HG02623 (cell line): ENCODE data around the gene TANC1.

Experiments used
- ATAC-seq: cut with Tn5 transposase; IDR thresholded peaks from one replicate; pipeline ENCODE4 v1.9.1; 2021; ENCODE audit warnings: moderate library complexity; ENCODE audit not compliant: unreplicated experiment

The TANC1 gene

GRCh38 chr2:159211447-159212396 lies 243.3 kb downstream of the TANC1 start:
- ATAC-seq: no peak

GRCh38 chr2:159213296-159213695 lies 244.9 kb downstream of the TANC1 start:
- no peak for ATAC-seq

GRCh38 chr2:159214325-159214865 lies 246.0 kb downstream of the TANC1 start:
- no peak for ATAC-seq

- no peak for ATAC-seq
Observed at GRCh38 chr2:159215116-159215515, 246.7 kb downstream of the TANC1 start.

GRCh38 chr2:159217676-159218075 lies 249.2 kb downstream of the TANC1 start:
- ATAC-seq: no peak

GRCh38 chr2:159218389-159218788 lies 249.9 kb downstream of the TANC1 start:
- no peak for ATAC-seq

- no peak for ATAC-seq
Observed at GRCh38 chr2:159219394-159219998, 251.1 kb downstream of the TANC1 start.

GRCh38 chr2:159224061-159224813 lies 255.8 kb downstream of the TANC1 start:
- no peak for ATAC-seq

- ATAC-seq: no peak
Observed at GRCh38 chr2:159225025-159226016, 256.9 kb downstream of the TANC1 start.

- no peak for ATAC-seq
Observed at GRCh38 chr2:159226059-159226461, 257.6 kb downstream of the TANC1 start.

GRCh38 chr2:159226608-159227385 lies 258.4 kb downstream of the TANC1 start:
- no peak for ATAC-seq

GRCh38 chr2:159227467-159227866 lies 259.0 kb downstream of the TANC1 start:
- ATAC-seq: no peak

GRCh38 chr2:159228081-159228581 lies 259.7 kb downstream of the TANC1 start:
- ATAC-seq: no peak

GRCh38 chr2:159229476-159230144 lies 261.2 kb downstream of the TANC1 start:
- no peak for ATAC-seq

- no peak for ATAC-seq
Observed at GRCh38 chr2:159230145-159230877, 261.9 kb downstream of the TANC1 start.

- no peak for ATAC-seq
Observed at GRCh38 chr2:159232456-159233170, 264.2 kb downstream of the TANC1 start.

GRCh38 chr2:159234868-159235267 lies 266.4 kb downstream of the TANC1 start:
- ATAC-seq: no peak
